Testis (tissue), 3 donors: Measurements from ENCODE around the gene POU6F1. TPM values are rescaled to one million over a fixed set of nuclear protein-coding genes. Genes with fewer than 3 reads are reported as not detected.

Source experiments
- DNase-seq: peaks from one replicate; pipeline ENCODE4 v3.0.0-alpha.2; 2019
- H3K27ac ChIP-seq, 2 donors: fragments of 200-600 bp; sonication (generic); one replicate each; pipeline ENCODE4 v1.5.1; 2019
- H3K27me3 ChIP-seq: fragments of 200-600 bp; sonication (generic); one replicate; pipeline ENCODE4 v1.5.1; 2019
- H3K36me3 ChIP-seq: fragments of 200-600 bp; sonication (generic); one replicate; pipeline ENCODE4 v1.5.1; 2017; ENCODE audit warnings: low read depth; ENCODE audit errors: missing control alignments
- H3K4me1 ChIP-seq: fragments of 200-600 bp; sonication (generic); one replicate; pipeline ENCODE4 v1.5.1; 2019
- H3K4me3 ChIP-seq, 2 donors: fragments of 200-600 bp; sonication (generic); one replicate each; pipeline ENCODE4 v1.5.1; 2017 to 2019
- H3K9me3 ChIP-seq: fragments of 200-600 bp; sonication (generic); one replicate; pipeline ENCODE4 v1.5.1; 2017
- POLR2A ChIP-seq: fragments of 450-650 bp; IDR thresholded peaks from one replicate; pipeline ENCODE4 v1.6.1; 2017; ENCODE audit warnings: antibody characterized with exemption, mild to moderate bottlenecking, moderate library complexity
- WGBS, 2 donors: methylation state at CpG; one replicate each; pipeline ENCODE4 v1.1.5; 2018; 5-methylcytosine and 5-hydroxymethylcytosine counted together
- intact Hi-C: fragments of 100-400 bp; cut with DNase I; formaldehyde crosslinking; loops from one replicate; pipeline ENCODE4 v1.15.1; 2023; ENCODE audit warnings: low total_unique reads
- polyA plus RNA-seq: library from polyadenylated mRNA; stranded (reverse); fragments of 350-450 nt; fragmentation: Illumina TruSeq; extraction: RNeasy Lipid Tissue Mini Kit (QIAGEN cat#74804); gene quantifications from one replicate; pipeline ENCODE4 v1.2.3, GENCODE V29; 2014; ENCODE audit warnings: low read depth, low replicate concordance; ENCODE audit not compliant: insufficient read depth
- total RNA-seq, 2 donors: library from RNA; depleted of rRNA; stranded (reverse); fragments of >200 nt; gene quantifications; one replicate each; pipeline ENCODE4 v1.2.3, GENCODE V29; 2016
- TF ChIP-seq, protein P1 (sequence below), 3 experiments: fragments of 450-650 bp in 2 of 3; fragments of 200-600 bp in 1 of 3; sonication (generic) in 1 of 3; IDR thresholded peaks; one replicate each; pipeline ENCODE4 v1.5.1; 2016 to 2019; ENCODE audit warnings: antibody characterized with exemption in 3 of 3, mild to moderate bottlenecking in 2 of 3, moderate library complexity in 1 of 3

The POU6F1 gene
- total and polyA plus RNA-seq, 3 donors from 2014 or later: 4.4 to 7.6 (median 7.5) TPM

DNA sequence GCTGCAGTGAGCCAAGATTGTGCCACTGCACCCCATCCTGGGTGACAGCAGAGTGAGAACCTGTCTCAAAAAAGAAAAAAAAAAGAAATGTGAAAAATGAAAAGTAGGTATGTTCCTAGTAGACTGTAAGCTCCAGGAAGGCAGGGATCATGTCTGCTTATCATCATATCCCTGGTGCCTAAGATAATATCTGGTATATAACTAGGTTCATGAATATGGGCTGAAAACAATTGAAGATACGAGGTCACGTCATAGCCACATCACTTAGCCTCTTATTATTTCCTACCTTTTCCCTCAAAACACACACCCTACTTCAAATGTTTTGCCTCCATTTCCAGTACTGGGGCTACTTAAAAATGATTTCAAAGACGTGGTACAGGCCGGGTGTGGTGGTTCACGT lies 3.0 kb downstream of the POU6F1 start:
- intact Hi-C loops: no loop called here
- Histone ChIP-seq H3K36me3 (no peaks in the 10 kb centered on the region), H3K4me3 (no peak overlapping the region), H3K9me3 (no peaks in the 10 kb centered on the region), H3K4me1 (no peaks in the 10 kb centered on the region), H3K27me3 (no peaks in the 10 kb centered on the region), H3K27ac (no peak overlapping the region)
- no peak for DNase-seq
- TF ChIP-seq POLR2A: no peak
- TF ChIP-seq, protein P1, sequence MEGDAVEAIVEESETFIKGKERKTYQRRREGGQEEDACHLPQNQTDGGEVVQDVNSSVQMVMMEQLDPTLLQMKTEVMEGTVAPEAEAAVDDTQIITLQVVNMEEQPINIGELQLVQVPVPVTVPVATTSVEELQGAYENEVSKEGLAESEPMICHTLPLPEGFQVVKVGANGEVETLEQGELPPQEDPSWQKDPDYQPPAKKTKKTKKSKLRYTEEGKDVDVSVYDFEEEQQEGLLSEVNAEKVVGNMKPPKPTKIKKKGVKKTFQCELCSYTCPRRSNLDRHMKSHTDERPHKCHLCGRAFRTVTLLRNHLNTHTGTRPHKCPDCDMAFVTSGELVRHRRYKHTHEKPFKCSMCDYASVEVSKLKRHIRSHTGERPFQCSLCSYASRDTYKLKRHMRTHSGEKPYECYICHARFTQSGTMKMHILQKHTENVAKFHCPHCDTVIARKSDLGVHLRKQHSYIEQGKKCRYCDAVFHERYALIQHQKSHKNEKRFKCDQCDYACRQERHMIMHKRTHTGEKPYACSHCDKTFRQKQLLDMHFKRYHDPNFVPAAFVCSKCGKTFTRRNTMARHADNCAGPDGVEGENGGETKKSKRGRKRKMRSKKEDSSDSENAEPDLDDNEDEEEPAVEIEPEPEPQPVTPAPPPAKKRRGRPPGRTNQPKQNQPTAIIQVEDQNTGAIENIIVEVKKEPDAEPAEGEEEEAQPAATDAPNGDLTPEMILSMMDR (IDR thresholded peaks at IDR 0.05): no peak
- WGBS, 2 donors: 91 to 93% methylated on average over 5 of the region's 5 CpGs

DNA sequence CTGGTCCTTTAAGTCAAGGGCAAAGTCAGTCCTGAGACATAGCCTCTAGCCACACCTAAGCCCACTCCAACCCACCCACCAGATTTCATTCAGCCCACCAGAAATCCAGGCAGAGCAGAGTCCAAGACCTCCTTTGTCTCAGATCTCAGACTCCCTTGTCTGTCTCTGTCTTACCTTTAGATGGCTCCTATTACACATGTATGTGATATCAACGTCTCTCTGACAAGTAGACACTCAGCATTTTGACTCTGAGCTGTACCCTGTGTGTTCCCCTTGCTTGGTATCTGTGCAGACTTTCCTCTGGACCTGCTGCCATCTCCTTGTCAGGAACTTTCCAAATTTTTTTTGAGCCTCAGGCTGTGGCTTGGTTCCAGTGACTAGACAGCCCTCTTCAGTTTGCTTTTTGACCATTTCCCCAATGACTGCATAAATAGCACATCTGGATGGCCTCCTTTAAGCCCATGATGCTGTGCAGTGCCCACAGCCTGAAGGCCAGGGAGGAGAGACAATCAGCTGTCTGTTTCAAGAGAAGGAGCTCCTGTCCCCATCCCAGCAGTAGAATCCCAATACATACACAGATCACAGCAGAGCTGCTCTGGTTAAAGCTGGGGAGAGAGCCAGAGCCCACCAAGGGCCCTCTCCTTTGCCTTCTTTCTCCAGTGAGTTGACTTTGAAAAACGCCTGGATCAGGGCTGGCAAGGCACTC lies 7.0 kb downstream of the POU6F1 start:
- Histone ChIP-seq H3K9me3 (no peaks in the 10 kb centered on the region), H3K36me3 (no peaks in the 10 kb centered on the region), H3K27me3 (no peaks in the 10 kb centered on the region), H3K4me1 (no peaks in the 10 kb centered on the region), H3K27ac (no peak overlapping the region), H3K4me3 (no peak overlapping the region)
- 79 to 90% methylated on average over 2 of the region's 2 CpGs for WGBS, 2 donors
- intact Hi-C loops: no loop called here
- no peak for DNase-seq
- TF ChIP-seq, protein P1 (IDR thresholded peaks at IDR 0.05): no peak
- TF ChIP-seq POLR2A: no peak

DNA sequence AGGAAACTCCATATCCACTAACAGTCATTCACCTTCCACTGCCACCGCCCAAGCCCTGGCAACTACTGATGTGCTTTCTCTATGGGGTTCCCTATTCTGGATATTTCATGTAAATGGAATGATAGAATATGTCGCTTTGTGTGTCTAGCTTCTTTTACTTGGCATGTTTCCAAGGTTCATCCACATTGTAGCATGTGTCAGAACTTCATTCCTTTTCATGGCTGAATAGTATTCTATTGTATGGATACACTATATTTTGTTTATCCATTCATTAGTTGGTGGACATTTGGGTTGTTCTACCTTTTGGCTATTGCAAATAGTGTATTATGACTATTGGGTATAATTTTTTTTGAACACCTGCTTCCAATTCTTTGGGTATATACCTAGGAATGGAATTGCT lies 8.6 kb downstream of the POU6F1 start:
- H3K27ac ChIP-seq: no peak overlapping the region
- no peak for DNase-seq
- no peaks in the 10 kb centered on the region for H3K9me3 ChIP-seq
- no peaks in the 10 kb centered on the region for H3K36me3 ChIP-seq
- TF ChIP-seq, protein P1 (IDR thresholded peaks at IDR 0.05): no peak
- TF ChIP-seq POLR2A: no peak
- 89 to 95% methylated on average over 2 of the region's 2 CpGs for WGBS, 2 donors
- H3K27me3 ChIP-seq: no peaks in the 10 kb centered on the region
- no peak overlapping the region for H3K4me3 ChIP-seq
- no peaks in the 10 kb centered on the region for H3K4me1 ChIP-seq
- intact Hi-C loops: no loop called here

DNA sequence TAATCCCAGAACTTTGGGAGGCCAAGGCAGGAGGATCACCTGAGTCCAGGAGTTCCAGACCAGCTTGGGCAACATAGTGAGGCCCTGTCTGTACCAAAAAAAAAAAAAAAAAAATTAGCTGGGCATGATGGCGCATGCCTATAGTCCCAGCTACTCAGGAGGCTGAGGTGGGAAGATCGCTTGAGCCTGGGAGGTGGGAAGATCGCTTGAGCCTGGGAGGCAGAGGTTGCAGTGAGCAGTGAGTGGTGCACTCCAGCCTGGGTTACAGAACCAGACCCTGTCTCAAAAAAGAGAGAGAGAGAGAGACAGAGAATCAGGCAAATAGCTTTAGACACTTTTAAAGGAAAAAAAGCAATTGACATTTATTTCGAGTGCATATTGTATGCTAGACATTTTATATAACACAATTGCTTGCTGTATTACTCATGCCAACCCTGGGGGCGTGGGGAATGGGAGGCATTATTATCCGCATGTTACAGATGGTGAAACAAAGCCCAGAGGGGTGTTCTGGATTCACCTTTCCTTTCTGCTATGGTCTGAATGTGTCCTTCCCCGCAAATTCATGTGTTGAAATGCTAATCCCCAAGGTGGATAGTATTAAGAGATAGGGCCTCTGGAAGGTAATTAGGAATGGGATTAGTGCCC lies 9.7 kb downstream of the POU6F1 start:
- DNase-seq: no peak
- TF ChIP-seq, protein P1 (IDR thresholded peaks at IDR 0.05): no peak
- no peak for TF ChIP-seq POLR2A
- intact Hi-C loops: no loop called here
- no peaks in the 10 kb centered on the region for H3K36me3 ChIP-seq
- H3K4me1 ChIP-seq: no peaks in the 10 kb centered on the region
- no peaks in the 10 kb centered on the region for H3K9me3 ChIP-seq
- H3K4me3 ChIP-seq: no peak overlapping the region
- no peaks in the 10 kb centered on the region for H3K27me3 ChIP-seq
- H3K27ac ChIP-seq: no peak overlapping the region
- WGBS, 2 donors: 92 to 94% methylated on average over 7 of the region's 7 CpGs
